ENCODE measurements around the gene TLR7.

DNA sequence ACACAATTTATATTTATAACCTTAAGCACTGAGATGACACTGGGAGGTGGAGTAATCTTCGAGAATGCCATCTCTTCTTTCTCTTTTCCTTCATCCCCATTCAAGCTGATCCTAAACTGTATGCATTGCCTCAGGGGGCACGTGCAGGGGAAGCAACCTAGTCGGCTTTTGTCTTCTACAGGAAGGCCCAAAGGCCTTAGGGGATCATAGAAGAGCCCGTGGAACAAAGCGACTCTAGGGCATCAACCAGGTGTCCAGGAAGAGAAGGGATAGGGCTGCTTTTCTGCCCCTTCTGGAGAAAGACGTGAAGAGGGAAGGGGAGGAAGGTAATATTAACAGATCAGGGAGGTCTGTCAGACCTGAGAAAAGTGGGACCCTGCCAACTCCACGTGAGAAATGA is 32.6 kb downstream of the TLR7 start:
- TF ChIP-seq SP1 (IDR thresholded peaks at IDR 0.05), result no peak
- no peak for TF ChIP-seq ARNT (IDR thresholded peaks at IDR 0.05)
- TF ChIP-seq LEF1 (IDR thresholded peaks at IDR 0.05; ENCODE audit: borderline replicate concordance), result no peak
